K562 (cell line): ENCODE results near the gene TAPBPL. TPM values are rescaled to one million over a fixed set of nuclear protein-coding genes. Genes with fewer than 3 reads are reported as not detected.

Source experiments
- ATF7 ChIP-seq: fragments of 450-650 bp; IDR thresholded peaks from 2 replicates; pipeline ENCODE4 v1.7.1; 2014; ENCODE audit warnings: mild to moderate bottlenecking, moderate library complexity
- C11orf30 ChIP-seq: fragments of 450-650 bp; IDR thresholded peaks from 2 replicates; pipeline ENCODE4 v1.6.1; 2016; ENCODE audit warnings: low read depth, mild to moderate bottlenecking
- CEBPG ChIP-seq, 3 experiments: fragments of 200-800 bp in 1 of 3; sonication (Bioruptor generic) in 1 of 3; sonication (generic) in 1 of 3; formaldehyde crosslinking in 1 of 3; IDR thresholded peaks in 2 of 3; conservative IDR thresholded peaks in 1 of 3; 2 replicates each; pipeline versions ENCODE4 v1.6.1 to v1.8.0; 2016 to 2022; ENCODE audit warnings: missing compliant biosample characterization in 2 of 3, missing genetic modification characterization in 2 of 3, mild to moderate bottlenecking in 1 of 3, missing genetic modification reagents in 1 of 3
- COPS2 ChIP-seq: fragments of 450-650 bp; conservative IDR thresholded peaks from 2 replicates; pipeline ENCODE4 v1.6.1; 2016; ENCODE audit warnings: mild to moderate bottlenecking, moderate library complexity
- KAT2B ChIP-seq: IDR thresholded peaks from one replicate; pipeline ENCODE4 v1.6.1; 2012; ENCODE audit warnings: low read depth, mild to moderate bottlenecking, control low read depth, inconsistent platforms, low read length, moderate library complexity
- KHSRP ChIP-seq: fragments of 450-650 bp; IDR thresholded peaks from 2 replicates; pipeline ENCODE4 v1.6.1; 2017
- MAFG ChIP-seq: fragments of 450-650 bp; conservative IDR thresholded peaks from 2 replicates; pipeline ENCODE4 v1.6.1; 2016; ENCODE audit warnings: missing genetic modification characterization, missing compliant biosample characterization
- MEF2A ChIP-seq: IDR thresholded peaks from 2 replicates; pipeline ENCODE4 v1.6.1; 2011; ENCODE audit warnings: low read depth, mild to moderate bottlenecking, low read length, moderate library complexity; ENCODE audit not compliant: control insufficient read depth
- PHB ChIP-seq: fragments of 250-450 bp; sonication (Bioruptor Pico); IDR thresholded peaks from 2 replicates; pipeline ENCODE4 v1.5.0; 2021
- PHF21A ChIP-seq: fragments of 450-650 bp; IDR thresholded peaks from 2 replicates; pipeline ENCODE4 v1.6.1; 2017; ENCODE audit warnings: low read depth, borderline replicate concordance
- PTTG1 ChIP-seq: fragments of 450-650 bp; IDR thresholded peaks from 2 replicates; pipeline ENCODE4 v1.6.1; 2016; ENCODE audit warnings: low read depth, mild to moderate bottlenecking, missing genetic modification characterization, missing compliant biosample characterization
- SMARCA5 ChIP-seq: fragments of 450-650 bp; IDR thresholded peaks from 2 replicates; pipeline ENCODE4 v1.6.1; 2016
- SNRNP70 ChIP-seq: fragments of 200-400 bp; formaldehyde crosslinking; optimal IDR thresholded peaks from 2 replicates; pipeline ENCODE3; 2017; ENCODE audit warnings: low read depth, low read length
- TAF1 ChIP-seq: IDR thresholded peaks from 2 replicates; pipeline ENCODE4 v1.6.1; 2011; ENCODE audit warnings: mild to moderate bottlenecking, low read length, moderate library complexity; ENCODE audit not compliant: insufficient read depth, control insufficient read depth, severe bottlenecking; ENCODE audit errors: extremely low read depth
- XRCC5 ChIP-seq: fragments of 200-400 bp; formaldehyde crosslinking; IDR thresholded peaks from 2 replicates; pipeline ENCODE4 v1.6.1; 2017; ENCODE audit warnings: low read depth, mild to moderate bottlenecking, low read length
- ZNF384 ChIP-seq: IDR thresholded peaks from 2 replicates; pipeline ENCODE4 v1.6.1; 2012; ENCODE audit warnings: low read depth, low read length, improper control_type of control experiment
- ZNF41 ChIP-seq: fragments of 250-450 bp; sonication (Bioruptor Pico); conservative IDR thresholded peaks from 2 replicates; pipeline ENCODE4 v1.4.0; 2020; ENCODE audit warnings: mild to moderate bottlenecking
- ZNF644 ChIP-seq: fragments of 200-800 bp; sonication (Bioruptor generic); IDR thresholded peaks from 2 replicates; pipeline ENCODE4 v1.6.1; 2016; ENCODE audit warnings: low read depth, missing genetic modification characterization, missing compliant biosample characterization
- ZNF77 ChIP-seq: fragments of 250-450 bp; sonication (Bioruptor Pico); IDR thresholded peaks from 2 replicates; pipeline ENCODE4 v1.5.0; 2020
- ZNF830 ChIP-seq: fragments of 250-450 bp; sonication (Bioruptor Pico); IDR thresholded peaks from 2 replicates; pipeline ENCODE4 v1.5.0; 2021; ENCODE audit warnings: mild to moderate bottlenecking
- ZZZ3 ChIP-seq: fragments of 450-650 bp; IDR thresholded peaks from 2 replicates; pipeline ENCODE4 v1.6.1; 2016; ENCODE audit warnings: antibody characterized with exemption, mild to moderate bottlenecking, moderate library complexity
- polyA plus RNA-seq, 8 experiments: library from polyadenylated mRNA; depleted of rRNA in 4 of 8; stranded (reverse) in 5 of 8; unstranded in 3 of 8; fragments of >200 nt; fragmentation: Nextera tagmentation in 2 of 8; fragmentation: Illumina TruSeq in 1 of 8; extraction: Ambion mirVana in 2 of 8; extraction: Trizol in 1 of 8; gene quantifications; 2 replicates each; pipeline versions ENCODE4 v1.2.1 to v1.2.3, GENCODE V29; 2011 to 2014; ENCODE audit warnings: inconsistent platforms in 1 of 8, missing spikeins in 1 of 8
- total RNA-seq, 7 experiments: library from RNA; depleted of rRNA in 6 of 7; stranded (reverse); fragments of >200 nt in 6 of 7; fragmentation: Illumina TruSeq in 2 of 7; extraction: Trizol in 2 of 7; gene quantifications; 2 replicates each; pipeline versions ENCODE4 v1.2.1 to v1.2.3, GENCODE V29; 2011 to 2021; ENCODE audit warnings: low replicate concordance in 1 of 7
- TF ChIP-seq, protein P1 (sequence below): sonication (generic); formaldehyde crosslinking; IDR thresholded peaks from 2 replicates; pipeline ENCODE4 v1.8.0; 2022; ENCODE audit warnings: mild to moderate bottlenecking, missing genetic modification reagents, borderline replicate concordance
- TF ChIP-seq, protein P2 (sequence below): sonication (generic); formaldehyde crosslinking; IDR thresholded peaks from 2 replicates; pipeline ENCODE4 v1.8.0; 2022; ENCODE audit warnings: mild to moderate bottlenecking, missing genetic modification reagents
- TF ChIP-seq, protein P3 (sequence below): fragments of 250-450 bp; sonication (Bioruptor Pico); IDR thresholded peaks from 2 replicates; pipeline ENCODE4 v1.4.0; 2020; ENCODE audit warnings: mild to moderate bottlenecking, moderate library complexity

Gene TAPBPL
- total and polyA plus RNA-seq, 9 of the 15 experiments (the other 6 are each of a cell fraction or from before 2014, with no cell fraction given) = 0.29 to 1.6 (median 0.45) TPM

DNA sequence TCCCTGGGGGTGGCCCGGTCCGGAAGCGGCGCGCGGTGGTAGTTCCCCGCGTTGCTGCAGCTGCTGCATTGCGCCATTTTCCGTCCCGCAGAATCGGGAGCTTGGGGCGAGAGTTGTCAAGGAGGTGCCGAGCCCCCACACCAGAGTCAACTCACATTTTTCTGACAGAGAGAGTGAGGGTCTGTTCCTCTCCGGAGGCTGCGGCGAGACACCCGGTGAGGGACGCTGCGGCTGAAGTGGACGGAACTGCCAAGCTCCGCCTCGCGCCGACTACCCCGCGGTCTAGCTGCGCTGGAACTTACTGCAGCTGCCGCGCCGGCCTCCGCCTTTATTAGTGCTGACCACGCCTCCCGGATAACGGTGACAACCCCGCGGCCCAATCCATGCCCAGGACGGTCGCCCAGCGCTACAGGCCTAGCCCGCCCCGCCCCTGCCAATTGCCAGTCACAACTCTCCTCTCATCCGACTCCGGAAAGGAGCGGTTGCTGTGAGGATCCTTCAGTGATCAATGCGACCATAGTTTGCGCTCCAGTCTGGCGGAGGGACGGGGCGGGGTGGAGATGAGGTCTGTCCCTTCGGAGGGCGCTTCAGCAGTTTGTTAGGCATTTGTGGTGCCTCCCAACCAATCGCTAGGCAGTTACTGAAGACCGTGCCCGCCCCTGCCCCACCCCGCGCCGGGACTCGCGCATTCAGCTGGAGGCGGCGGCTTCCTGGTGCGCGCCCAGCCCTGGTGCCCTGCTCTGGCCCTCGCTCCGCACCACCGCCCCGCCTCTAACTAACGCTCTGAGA, 18.7 kb downstream of the TAPBPL start, which contains the start of gene VAMP1 (continued):
- TF ChIP-seq, protein P1, sequence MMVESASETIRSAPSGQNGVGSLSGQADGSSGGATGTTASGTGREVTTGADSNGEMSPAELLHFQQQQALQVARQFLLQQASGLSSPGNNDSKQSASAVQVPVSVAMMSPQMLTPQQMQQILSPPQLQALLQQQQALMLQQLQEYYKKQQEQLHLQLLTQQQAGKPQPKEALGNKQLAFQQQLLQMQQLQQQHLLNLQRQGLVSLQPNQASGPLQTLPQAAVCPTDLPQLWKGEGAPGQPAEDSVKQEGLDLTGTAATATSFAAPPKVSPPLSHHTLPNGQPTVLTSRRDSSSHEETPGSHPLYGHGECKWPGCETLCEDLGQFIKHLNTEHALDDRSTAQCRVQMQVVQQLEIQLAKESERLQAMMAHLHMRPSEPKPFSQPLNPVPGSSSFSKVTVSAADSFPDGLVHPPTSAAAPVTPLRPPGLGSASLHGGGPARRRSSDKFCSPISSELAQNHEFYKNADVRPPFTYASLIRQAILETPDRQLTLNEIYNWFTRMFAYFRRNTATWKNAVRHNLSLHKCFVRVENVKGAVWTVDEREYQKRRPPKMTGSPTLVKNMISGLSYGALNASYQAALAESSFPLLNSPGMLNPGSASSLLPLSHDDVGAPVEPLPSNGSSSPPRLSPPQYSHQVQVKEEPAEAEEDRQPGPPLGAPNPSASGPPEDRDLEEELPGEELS (CRISPR knock-in tag) = no peak
- TF ChIP-seq TAF1 (peak; percentile 79), ZNF644 (no peak), ZNF77 (CRISPR knock-in tag) (no peak), ZNF41 (no peak), SMARCA5 (no peak), ZNF384 (no peak), KAT2B (no peak), PHF21A (no peak), SNRNP70 (no peak), PHB (CRISPR knock-in tag) (no peak), CEBPG (CRISPR knock-in tag; IDR thresholded peaks at IDR 0.05) (peak; percentile 73), CEBPG (tag; conservative IDR thresholded peaks at IDR 0.05 in 1 of 2, IDR thresholded peaks at IDR 0.05 in 1 of 2) (peak in 1 of 2 experiments; percentile 85; a peak in 2 of 4 replicates), ATF7 (peak; percentile 57; the same call in 1 of the 2 replicates), MAFG (no peak), PTTG1 (no peak), COPS2 (no peak), ZZZ3 (no peak), C11orf30 (peak; percentile 63), ZNF830 (CRISPR knock-in tag) (no peak), KHSRP (no peak), MEF2A (no peak), XRCC5 (no peak)
- TF ChIP-seq, protein P2, sequence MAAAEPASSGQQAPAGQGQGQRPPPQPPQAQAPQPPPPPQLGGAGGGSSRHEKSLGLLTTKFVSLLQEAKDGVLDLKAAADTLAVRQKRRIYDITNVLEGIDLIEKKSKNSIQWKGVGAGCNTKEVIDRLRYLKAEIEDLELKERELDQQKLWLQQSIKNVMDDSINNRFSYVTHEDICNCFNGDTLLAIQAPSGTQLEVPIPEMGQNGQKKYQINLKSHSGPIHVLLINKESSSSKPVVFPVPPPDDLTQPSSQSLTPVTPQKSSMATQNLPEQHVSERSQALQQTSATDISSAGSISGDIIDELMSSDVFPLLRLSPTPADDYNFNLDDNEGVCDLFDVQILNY (CRISPR knock-in tag) = no peak
- TF ChIP-seq, protein P3, sequence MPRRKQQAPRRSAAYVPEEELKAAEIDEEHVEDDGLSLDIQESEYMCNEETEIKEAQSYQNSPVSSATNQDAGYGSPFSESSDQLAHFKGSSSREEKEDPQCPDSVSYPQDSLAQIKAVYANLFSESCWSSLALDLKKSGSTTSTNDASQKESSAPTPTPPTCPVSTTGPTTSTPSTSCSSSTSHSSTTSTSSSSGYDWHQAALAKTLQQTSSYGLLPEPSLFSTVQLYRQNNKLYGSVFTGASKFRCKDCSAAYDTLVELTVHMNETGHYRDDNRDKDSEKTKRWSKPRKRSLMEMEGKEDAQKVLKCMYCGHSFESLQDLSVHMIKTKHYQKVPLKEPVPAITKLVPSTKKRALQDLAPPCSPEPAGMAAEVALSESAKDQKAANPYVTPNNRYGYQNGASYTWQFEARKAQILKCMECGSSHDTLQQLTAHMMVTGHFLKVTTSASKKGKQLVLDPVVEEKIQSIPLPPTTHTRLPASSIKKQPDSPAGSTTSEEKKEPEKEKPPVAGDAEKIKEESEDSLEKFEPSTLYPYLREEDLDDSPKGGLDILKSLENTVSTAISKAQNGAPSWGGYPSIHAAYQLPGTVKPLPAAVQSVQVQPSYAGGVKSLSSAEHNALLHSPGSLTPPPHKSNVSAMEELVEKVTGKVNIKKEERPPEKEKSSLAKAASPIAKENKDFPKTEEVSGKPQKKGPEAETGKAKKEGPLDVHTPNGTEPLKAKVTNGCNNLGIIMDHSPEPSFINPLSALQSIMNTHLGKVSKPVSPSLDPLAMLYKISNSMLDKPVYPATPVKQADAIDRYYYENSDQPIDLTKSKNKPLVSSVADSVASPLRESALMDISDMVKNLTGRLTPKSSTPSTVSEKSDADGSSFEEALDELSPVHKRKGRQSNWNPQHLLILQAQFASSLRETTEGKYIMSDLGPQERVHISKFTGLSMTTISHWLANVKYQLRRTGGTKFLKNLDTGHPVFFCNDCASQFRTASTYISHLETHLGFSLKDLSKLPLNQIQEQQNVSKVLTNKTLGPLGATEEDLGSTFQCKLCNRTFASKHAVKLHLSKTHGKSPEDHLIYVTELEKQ (CRISPR knock-in tag) = no peak
